HG02610 (cell line): ENCODE measurements around the gene IGSF9B.

Experiments used
- ATAC-seq: cut with Tn5 transposase; IDR thresholded peaks from one replicate; pipeline ENCODE4 v1.9.1; 2021; ENCODE audit warnings: mild to moderate bottlenecking, moderate library complexity; ENCODE audit not compliant: unreplicated experiment

The IGSF9B gene

DNA sequence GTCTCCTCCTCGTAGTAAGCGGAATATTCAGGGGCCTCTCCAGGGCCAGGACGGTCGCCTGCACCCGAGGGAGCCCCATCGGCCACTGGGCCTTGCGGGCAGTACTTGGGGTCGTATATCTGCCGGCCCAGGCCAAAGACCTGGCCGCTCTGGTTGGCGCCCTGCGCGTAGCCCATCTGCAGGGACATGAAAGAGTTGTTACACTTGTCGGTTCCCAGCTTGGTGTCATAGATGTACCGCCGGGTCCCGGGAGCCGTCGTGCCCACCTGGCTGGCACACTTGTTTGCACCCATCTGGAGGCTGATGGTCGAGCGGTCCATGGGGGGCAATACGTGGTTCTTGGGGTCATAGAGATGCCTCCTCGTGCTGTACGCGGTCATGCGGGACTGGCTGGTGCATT, 92.0 kb downstream of the IGSF9B start:
- no peak for ATAC-seq

DNA sequence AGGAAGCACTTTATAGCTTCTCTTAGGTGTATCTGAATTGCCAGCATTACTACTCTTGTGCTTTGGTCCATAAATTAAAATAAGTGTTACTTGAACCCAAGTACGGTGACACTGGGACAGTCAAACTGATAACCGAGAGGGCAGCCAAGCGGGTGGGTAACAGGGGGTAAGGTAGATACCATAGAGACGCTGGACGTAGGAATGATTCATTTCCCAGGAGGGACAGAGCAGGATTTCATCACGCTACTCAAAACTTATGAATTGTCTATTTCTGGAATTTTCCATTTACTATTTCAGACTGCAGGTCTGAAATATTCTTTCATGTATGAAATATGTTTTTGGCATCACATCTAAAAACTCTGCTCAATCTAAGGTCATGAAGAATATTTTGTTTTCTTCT, 96.6 kb downstream of the IGSF9B start:
- no peak for ATAC-seq
